Measurements from ENCODE around the gene GIMAP6.
"Not testable (repeated sequence)": the region's sequence is repeated elsewhere in the genome, so short reads cannot be mapped to it uniquely, and the experiment has no call there.

Gene GIMAP6

DNA sequence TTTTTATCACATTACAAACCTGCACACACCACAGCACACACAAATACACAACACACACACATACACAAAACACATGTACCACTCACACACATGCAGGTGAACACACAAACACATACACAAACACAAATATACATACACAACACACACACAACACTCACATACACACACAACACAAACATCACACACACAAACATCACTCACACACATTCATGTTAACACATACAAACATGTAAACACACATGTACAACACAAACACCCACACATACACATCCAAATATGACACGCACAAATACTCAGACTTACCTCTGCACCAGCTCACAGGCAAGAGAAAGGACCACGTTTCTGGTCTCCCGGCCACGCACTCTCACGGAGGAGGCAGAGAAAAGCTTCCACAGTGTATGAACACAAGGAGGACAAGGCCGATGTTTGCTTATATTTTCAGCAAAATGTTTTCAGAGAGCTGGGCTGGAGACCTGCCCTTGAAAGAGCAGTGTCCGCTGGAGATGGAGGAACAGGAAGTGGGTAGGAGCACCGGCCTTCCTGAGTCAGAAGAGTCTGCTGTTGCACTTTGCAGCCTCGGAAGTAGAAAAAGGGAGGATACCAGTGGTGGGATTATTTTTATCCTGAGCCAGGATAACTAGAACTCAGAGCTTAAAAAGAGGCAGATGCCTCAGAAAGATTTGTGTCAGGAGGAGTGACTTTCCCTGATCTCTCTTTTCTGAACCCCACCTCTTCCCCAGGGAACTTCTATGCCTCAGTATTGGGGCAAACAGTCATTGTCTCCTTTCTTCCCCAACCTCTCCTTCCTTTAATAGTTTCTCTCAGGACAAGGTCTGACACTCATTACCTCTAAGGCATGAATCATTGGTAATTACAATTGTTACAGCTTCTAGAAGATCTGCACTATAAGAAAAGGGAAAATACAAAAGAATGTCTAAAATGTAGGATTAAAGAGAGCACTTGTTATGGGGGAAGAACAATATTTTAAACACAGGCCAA lies at the start of gene GIMAP6:
GIMAP6 (minus strand) TSS at position 520 of the 999 bp plus-strand sequence. CDS start 2,243 bp downstream, outside the sequence.
- DNase-seq (ENCODE audit: low read depth in 2 of 2), result peak; percentile 24 to 28

DNA sequence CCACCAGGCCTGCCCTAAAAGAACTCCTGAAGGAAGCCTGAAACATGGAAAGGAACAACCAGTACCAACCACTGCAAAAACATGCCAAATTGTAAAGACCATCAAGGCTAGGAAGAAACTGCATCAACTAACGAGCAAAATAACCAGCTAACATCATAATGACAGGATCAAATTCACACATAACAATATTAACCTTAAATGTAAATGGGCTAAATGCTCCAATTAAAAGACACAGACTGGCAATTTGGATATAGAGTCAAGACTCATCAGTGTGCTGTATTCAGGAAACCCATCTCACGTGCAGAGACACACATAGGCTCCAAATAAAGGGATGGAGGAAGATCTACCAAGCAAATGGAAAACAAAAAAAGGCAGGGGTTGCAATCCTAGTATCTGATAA lies 48.2 kb upstream of the GIMAP6 start:
- DNase-seq (ENCODE audit: low read depth in 2 of 2), result not testable (repeated sequence)

DNA sequence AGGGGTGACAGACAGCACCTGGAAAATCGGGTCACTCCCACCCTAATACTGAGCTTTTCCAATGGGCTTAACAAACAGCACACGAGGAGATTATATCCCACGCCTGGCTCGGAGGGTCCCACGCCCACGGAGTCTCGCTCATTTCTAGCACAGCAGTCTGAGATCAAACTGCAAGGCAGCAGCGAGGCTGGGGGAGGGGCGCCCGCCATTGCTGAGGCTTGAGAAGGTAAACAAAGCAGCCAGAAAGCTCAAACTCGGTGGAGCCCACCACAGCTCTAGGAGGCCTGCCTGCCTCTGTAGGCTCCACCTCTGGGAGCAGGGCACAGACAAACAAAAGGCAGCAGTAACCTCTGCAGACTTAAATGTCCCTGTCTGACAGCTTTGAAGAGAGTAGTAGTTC lies 46.4 kb upstream of the GIMAP6 start:
- DNase-seq (ENCODE audit: low read depth in 2 of 2), result not testable (repeated sequence)

DNA sequence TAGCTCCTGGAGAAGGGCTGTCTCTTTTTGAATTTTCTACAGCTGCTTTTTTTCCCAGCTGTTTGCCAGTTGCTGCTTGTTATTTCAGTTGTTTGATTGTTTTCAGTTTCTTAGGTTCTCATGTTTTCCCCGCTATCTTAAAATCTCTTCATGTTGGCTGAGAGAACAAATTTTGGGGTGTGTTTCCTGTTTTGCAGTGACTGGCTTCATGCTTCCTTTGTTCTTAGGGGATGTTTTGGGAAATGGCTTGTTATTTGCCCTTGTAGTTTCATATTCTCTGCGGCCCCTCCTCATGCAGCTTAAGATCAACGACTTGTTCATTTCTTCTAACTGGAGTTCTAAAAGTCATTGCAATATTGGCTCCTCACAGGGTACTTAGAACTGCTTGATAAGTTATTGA lies 44.7 kb upstream of the GIMAP6 start:
- not testable (repeated sequence) for DNase-seq (ENCODE audit: low read depth in 2 of 2)

DNA sequence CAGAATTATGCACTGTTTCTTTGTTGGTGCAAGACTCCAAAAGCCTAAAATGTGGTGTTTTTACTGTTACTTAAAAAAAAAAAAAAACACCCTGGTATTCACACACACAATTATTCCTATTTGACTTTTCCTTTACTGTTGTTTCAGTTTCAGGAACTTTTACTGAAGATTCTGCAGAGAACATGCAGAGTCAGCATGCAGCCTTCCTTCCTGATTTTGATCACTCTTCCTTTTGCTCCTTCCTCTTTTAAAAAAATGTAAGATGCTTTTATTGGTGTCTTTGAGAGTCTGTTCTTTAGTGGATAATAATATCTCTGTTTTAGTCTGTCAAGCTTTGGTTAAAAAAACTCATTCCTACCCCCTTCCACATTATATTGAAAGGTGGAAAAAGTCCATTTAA lies 44.1 kb upstream of the GIMAP6 start:
- DNase-seq (ENCODE audit: low read depth in 2 of 2), result not testable (repeated sequence)

DNA sequence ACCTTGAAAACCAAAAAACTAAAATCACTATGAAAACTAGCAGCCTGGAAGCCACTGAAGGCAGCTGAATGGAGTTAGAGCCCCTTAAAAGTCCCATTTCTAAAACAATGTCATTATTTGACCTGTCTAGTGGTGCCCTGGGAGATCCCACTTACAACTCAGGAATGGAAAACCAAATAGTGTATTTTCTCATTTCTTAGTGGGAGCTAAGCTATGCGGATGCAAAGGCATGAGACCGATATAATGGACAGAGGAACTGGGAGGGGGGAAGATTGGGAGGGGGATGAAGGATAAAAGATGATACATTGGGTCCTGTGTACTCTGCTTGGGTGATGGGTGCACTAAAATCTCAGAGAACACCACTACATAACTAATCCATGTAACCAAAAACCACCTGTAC lies 43.5 kb upstream of the GIMAP6 start:
- DNase-seq (ENCODE audit: low read depth in 2 of 2), result no peak

DNA sequence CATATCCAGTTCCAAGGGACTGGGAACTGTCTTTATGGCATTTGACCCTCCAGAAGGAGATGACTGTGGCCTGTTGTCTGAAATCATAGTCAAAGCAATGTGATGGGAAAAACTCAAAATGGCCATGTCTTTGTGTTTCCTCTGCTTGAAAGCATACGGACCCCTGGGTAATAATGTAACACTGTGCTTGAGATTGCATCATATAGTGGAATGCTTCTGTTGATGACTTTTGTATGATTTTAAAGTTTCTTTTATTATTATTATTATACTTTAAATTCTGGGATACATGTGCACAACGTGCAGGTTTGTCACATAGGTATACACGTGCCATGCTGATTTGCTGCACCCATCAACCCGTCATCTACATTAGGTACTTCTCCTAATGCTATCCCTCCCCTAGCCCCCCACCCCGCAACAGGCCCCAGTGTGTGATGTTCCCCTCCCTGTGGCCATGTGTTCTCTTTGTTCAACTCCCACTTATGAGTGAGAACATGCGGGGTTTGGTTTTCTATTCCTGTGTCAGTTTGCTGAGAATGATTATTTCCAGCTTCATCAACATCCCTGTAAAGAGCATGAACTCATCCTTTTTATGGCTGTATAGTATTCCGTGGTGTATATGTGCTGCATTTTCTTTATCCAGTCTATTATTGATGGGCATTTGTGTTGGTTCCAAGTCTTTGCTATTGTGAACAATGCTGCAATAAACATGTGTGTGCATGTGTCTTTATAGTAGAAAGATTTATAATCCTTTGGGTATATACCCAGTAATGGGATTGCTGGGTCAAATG lies 39.8 kb upstream of the GIMAP6 start:
- not testable (repeated sequence) for DNase-seq (ENCODE audit: low read depth in 2 of 2)

DNA sequence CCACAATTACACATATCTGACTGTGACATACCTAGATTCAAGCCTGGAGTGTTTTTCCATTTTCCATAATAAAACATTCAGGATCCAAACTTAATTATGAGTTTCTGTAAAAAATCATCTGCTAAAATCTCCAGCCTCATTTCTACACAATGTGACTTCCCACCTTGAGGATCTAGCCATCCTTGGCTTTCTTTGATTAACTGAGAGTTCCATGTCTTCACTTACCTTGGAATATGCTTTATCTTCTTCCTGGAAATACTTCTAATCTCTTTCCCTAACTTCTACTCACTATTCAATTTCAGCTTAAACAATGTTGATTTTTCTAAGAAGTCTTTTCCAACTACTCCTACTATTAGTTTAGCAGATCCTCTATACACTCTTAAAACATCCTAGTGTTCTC lies 36.8 kb upstream of the GIMAP6 start:
- DNase-seq (ENCODE audit: low read depth in 2 of 2), result no peak

DNA sequence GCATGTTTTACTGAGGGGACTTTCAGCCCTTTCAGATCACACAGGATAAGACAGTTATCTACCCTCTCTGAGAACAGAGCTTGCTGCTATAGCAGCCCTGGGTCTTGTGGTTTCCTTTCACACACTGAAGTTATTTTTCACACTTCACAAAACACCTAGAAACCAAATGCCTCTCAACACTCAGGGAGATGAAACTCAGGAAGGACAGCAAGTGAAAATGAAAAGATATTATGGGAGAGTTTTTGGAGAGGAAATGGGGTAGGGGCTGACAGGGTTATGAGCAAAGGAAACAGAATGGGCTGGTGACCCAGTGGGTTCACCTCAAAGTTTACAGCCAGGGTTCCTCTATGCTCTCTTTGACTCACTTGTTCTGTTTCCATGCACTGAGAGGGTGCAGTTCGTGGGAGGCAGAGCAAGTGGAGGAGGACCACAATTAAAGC lies 36.3 kb upstream of the GIMAP6 start:
- DNase-seq (ENCODE audit: low read depth in 2 of 2), result peak in 1 of 2 experiments; percentile 51

DNA sequence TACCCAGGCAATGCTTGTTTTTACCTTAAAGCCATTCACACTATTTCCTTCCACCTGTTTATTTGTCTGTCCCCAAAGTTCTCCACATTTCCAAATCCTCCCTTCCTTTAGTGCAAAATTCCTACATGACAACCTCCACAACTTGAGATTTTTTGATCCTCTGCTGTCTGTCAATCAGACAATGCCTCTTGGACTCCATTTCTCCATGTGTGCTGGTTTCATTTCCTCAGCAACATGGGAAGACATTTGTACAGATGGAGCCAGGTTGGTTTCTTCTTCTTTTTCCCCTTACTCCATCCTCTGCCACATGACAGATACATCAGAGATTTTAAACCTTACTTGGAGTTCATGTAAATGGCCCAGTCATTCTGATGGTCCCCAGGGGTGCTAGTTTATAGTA lies 34.2 kb upstream of the GIMAP6 start:
- no peak for DNase-seq (ENCODE audit: low read depth in 2 of 2)

DNA sequence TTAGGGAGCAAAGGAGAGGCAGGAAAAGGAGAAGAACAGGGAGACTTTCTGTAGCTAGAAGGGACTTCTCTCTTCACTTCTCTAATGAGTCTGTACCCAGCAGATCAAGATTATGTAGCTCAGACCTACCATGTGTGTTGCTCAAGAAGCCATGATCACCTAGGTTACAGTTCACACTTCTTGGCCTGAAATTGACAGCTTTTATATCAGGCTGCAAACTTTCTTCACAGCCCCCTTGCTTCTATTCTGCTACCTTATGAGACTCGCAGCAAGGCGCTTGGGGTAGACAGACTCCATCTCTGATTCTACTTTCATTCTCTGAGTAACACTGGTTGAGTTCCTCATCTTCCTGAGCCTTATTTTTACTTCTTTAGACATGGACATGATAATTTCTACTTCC lies 33.7 kb upstream of the GIMAP6 start:
- DNase-seq (ENCODE audit: low read depth in 2 of 2), result no peak

DNA sequence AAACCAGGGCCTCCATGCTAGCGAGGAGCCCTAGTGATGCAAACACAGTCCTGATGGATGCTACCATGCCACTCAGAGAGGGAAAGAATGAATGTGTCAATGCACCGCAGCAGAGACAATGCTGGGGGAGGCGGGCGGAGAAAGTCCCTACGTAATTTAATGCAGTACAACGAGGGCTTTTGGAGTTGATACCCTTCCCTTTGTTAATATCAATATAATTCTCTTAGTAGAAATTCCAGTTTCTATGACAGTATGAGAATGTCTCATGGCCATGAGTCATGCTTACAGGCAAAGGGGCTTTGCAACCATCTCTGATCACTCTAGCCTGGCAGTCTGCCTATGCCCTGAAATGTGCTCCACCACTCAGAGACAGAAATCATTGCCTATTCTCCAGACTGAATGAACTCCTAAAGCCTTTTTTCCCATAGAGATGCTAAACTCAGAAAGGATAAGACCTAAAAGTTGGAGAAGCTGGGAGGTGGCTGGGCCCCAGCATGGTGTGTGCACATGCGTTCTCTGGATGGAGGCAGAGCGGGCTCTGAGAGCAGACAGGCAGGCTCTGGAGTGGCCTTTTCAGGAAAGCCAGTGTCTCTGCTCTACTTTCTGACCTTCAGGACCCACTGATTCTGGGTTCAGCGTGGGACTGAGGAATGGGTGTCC lies 33.0 kb upstream of the GIMAP6 start:
- peak in 1 of 2 experiments; percentile 57 for DNase-seq (ENCODE audit: low read depth in 2 of 2)

DNA sequence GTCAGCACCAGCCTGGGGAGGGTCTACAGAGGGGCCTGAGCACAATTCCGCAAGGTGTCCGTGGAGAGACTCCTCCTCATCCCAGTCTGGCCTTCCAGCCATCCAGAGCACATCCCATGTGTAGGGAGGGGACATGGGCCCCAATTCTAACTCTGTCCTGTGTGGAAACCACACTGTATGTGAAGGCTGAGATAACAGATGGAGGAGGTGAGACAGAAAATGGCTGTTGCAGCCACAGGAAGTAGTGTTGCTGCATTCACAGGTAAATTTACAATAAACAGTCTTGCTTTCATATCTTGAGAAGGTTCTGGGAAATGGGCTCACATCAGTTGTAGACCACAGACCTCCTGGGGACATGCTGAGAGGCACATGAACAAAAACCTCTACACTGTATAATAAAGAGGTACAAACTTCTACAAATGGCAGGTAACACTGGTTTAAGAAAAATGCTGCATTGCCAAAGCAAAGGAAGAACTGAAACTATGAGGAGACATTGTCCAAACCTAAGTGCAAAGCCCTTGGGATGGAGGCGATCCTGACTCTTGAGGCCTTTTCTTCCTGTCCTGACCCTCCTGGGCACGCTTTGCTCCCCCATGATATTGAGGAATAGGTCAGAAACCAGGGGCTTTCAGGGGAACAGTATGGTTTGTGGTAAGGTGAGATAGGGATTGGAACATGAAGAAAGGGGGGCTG lies 31.8 kb upstream of the GIMAP6 start:
- no peak for DNase-seq (ENCODE audit: low read depth in 2 of 2)

DNA sequence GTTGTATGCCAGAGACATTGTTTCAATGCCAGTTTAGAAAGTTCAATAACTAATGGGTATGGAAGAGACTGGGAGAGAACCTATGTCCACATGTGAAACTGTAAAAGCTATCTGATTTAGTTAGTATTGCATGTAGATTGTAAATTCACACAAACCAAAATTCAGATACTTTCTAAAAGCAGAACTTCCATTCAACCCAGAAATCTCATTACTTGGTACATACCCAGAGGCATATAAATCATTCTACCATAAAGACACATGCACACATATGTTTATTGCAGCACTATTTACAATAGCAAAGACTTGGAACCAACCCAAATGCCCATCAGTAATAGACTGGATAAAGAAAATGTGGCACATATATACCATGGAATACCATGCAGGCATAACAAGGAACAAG lies 30.6 kb upstream of the GIMAP6 start:
- DNase-seq (ENCODE audit: low read depth in 2 of 2), result not testable (repeated sequence)

DNA sequence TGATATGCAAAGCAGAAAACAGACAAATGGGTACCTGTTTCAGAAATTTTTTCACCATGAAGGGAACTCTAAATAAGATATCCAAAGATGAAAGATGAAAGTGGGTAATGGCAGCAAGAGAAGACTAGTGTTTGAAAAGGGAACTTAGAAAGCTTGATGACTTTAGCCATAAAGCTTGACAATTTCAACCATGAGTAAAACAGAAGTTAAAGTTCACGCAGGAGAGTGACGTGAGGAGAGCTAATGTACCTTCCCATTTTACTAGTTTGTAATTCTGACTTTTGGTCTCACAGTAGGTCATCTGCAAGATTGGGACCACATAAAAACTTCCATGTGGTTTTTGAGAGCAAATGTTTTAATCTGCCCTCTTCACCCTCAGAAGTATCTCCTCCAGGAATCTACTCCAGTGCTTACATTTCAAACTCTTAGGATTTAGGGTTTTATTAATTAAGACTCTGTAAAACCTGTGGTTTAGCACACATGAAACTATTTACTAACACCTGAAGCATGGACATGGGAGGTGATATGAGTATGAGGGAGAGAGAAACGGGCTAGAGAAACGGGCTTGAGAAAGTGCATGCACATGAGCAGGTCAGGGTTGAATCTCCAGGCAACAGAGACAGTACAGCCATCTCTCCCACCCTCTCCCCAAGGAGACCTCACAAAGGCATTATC lies 28.9 kb upstream of the GIMAP6 start:
- no peak for DNase-seq (ENCODE audit: low read depth in 2 of 2)

DNA sequence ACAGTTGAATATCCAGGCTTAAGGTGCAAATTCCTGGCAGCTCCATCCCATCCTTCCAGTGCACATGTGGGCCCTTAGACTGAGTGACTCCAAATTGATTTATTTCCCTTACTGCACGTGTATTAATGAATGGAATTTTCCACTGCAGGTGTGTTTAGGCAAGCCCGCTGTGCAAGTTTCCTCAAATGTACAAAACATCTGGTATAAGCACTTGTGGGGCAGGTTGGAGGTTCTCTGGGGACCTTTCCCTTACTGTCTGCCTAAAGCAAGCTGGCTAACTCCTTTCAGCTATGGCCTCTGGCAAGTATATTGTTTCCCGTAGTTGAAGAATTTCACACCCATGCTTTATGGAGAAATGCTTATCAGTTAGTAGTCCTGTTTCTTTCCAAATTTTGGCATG lies 25.3 kb upstream of the GIMAP6 start:
- no peak for DNase-seq (ENCODE audit: low read depth in 2 of 2)

DNA sequence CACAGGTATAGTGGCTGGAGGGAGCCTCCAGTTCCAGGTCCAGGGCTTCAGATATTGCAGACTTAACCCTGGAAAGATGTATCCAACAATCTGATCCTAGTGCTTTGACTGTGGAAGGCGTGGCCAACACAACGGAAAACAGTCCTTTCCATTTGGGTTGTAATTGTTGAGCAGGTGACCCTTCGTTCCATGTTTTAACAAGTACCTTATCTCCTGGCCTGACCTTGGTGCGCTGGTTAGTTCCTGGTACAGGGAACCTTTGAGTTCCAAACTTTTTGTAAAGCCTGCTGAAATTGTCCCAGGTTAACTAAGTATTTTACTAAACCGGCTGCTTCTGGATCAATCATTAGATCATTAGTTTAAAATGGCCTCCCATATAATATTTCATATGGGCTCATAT lies 23.9 kb upstream of the GIMAP6 start:
- no peak for DNase-seq (ENCODE audit: low read depth in 2 of 2)

DNA sequence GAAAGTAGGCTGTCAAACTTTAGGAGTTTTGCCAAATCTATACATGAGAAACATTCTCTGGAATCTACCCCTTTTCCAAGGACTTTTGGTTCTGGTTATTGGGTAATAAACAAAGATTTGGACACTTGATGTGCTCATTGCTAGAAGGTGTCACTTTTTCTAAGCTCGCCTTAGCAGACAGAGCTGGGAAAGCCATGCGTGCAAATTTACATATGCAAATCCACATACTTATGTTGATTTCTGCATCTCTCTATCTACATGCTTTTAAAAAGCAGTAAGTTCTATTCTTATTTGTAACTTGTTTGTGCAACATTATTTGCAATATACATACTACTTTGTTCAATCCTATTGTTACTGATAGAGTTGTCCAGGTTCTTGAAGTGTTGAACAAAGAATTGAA lies 22.5 kb upstream of the GIMAP6 start:
- DNase-seq (ENCODE audit: low read depth in 2 of 2), result no peak

DNA sequence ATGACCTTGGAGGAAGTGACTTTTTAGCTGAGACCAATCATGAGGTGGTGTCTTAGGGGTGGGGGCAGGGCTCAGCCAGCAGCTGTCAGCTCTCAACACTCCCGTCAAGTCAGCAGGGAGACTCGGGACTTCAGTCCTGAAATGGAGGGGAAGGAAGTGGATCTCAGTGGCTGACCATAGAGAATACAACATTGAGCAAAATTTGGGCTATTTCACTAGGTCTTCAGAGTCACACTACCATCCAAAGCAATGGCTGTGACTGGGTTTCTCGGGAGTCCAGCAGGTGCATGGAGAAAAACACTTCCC lies 16.8 kb upstream of the GIMAP6 start:
- DNase-seq (ENCODE audit: low read depth in 2 of 2), result no peak

DNA sequence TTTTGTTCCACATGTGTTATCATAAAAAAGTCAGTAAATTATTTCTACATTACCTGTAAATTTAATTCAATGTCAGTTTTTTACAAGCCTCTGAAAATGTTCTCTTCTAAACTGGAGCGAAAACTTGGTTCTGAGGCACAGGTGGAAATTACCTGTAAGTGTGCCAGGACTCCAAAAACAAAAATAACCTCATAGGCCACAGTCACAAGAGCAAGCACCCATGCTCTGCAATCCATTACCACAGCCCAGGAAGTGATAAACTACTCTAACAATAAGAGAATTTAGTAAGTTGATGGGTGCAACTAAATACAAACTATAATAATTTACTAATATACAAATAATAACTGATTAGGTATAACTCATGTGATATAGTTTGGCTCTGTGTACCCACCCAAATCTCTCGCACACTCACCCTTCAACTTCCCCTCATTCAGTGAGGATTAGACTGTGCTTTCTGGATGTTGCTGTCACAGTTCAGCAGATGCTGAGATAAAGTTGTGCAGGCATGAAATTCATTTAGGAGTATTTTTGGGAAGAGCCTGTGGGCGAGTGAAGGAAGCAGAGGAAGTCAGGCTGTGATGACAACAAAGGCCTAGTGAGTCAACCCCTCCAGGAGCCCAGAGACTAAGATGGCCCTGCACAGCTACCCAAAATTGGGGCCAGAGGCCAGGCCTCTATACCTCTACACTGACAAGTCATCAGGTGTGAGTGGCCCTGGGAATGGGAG lies 16.3 kb upstream of the GIMAP6 start:
- no peak for DNase-seq (ENCODE audit: low read depth in 2 of 2)
